ENCODE data around the gene LRRC42. TPM values are rescaled to one million over a fixed set of nuclear protein-coding genes. Genes with fewer than 3 reads are reported as not detected.

The LRRC42 gene
- total RNA-seq, 2 donors from 2014 or later: 10.5 to 10.6 TPM

- Histone ChIP-seq H3K4me1 (no peaks in the 10 kb centered on the region), H3K27me3 (no peaks in the 10 kb centered on the region), H3K27ac (no peak overlapping the region), H3K36me3 (no peaks in the 10 kb centered on the region), H3K4me3 (no peak overlapping the region), H3K9me3 (no peaks in the 10 kb centered on the region)
- no peak for DNase-seq (ENCODE audit: low spot score)
- no peak for TF ChIP-seq CTCF (IDR thresholded peaks at IDR 0.05)
These were observed 40.6 kb upstream of the LRRC42 start for GRCh38 chr1:53905509-53905908.

- Histone ChIP-seq H3K9me3 (no peaks in the 10 kb centered on the region), H3K36me3 (no peaks in the 10 kb centered on the region), H3K4me3 (no peak overlapping the region), H3K27ac (no peak overlapping the region), H3K4me1 (no peaks in the 10 kb centered on the region), H3K27me3 (no peaks in the 10 kb centered on the region)
- no peak for TF ChIP-seq CTCF (IDR thresholded peaks at IDR 0.05)
- DNase-seq (ENCODE audit: low spot score): no peak
These were observed 40.0 kb upstream of the LRRC42 start for GRCh38 chr1:53906121-53906520.

- Histone ChIP-seq H3K27me3 (no peaks in the 10 kb centered on the region), H3K4me3 (no peak overlapping the region), H3K27ac (no peak overlapping the region), H3K36me3 (no peaks in the 10 kb centered on the region), H3K4me1 (no peaks in the 10 kb centered on the region), H3K9me3 (no peaks in the 10 kb centered on the region)
- no peak for TF ChIP-seq CTCF (IDR thresholded peaks at IDR 0.05)
- no peak for DNase-seq (ENCODE audit: low spot score)
These were observed 36.2 kb upstream of the LRRC42 start for GRCh38 chr1:53909946-53910345.

- H3K27ac ChIP-seq: no peak overlapping the region
- H3K36me3 ChIP-seq: no peaks in the 10 kb centered on the region
- H3K9me3 ChIP-seq: no peaks in the 10 kb centered on the region
- H3K4me1 ChIP-seq: no peaks in the 10 kb centered on the region
- TF ChIP-seq CTCF (IDR thresholded peaks at IDR 0.05): no peak
- no peak overlapping the region for H3K4me3 ChIP-seq
- no peaks in the 10 kb centered on the region for H3K27me3 ChIP-seq
- DNase-seq (ENCODE audit: low spot score): no peak
These were observed 34.7 kb upstream of the LRRC42 start for GRCh38 chr1:53911442-53911841.

- H3K36me3 ChIP-seq: no peaks in the 10 kb centered on the region
- H3K9me3 ChIP-seq: no peaks in the 10 kb centered on the region
- no peak for DNase-seq (ENCODE audit: low spot score)
- H3K4me1 ChIP-seq: no peaks in the 10 kb centered on the region
- H3K27me3 ChIP-seq: no peaks in the 10 kb centered on the region
- no peak overlapping the region for H3K4me3 ChIP-seq
- H3K27ac ChIP-seq: no peak overlapping the region
- TF ChIP-seq CTCF (IDR thresholded peaks at IDR 0.05): no peak
These were observed 32.7 kb upstream of the LRRC42 start for GRCh38 chr1:53913352-53914033.

GRCh38 chr1:53918343-53918742, 27.8 kb upstream of the LRRC42 start:
- Histone ChIP-seq H3K36me3 (no peaks in the 10 kb centered on the region), H3K4me1 (no peaks in the 10 kb centered on the region), H3K27ac (no peak overlapping the region), H3K4me3 (no peak overlapping the region), H3K9me3 (no peaks in the 10 kb centered on the region), H3K27me3 (no peaks in the 10 kb centered on the region)
- no peak for TF ChIP-seq CTCF (IDR thresholded peaks at IDR 0.05)
- no peak for DNase-seq (ENCODE audit: low spot score)

All from right atrium auricular region (tissue), 2 donors.